Upper lobe of left lung (tissue), 6 donors: ENCODE data around the gene ZNF839. TPM values are rescaled to one million over a fixed set of nuclear protein-coding genes. Genes with fewer than 3 reads are reported as not detected.
A peak's percentile ranks its signal among the peaks of the same experiment; 100 is the strongest.

ENCODE experiments used
- ATAC-seq, 2 donors: fragments of 200-7000 bp; cut with Tn5 transposase; one replicate each; pipeline ENCODE4 v1.9.1; 2022; ENCODE audit warnings: mild to moderate bottlenecking in 2 of 2, moderate library complexity in 2 of 2; ENCODE audit not compliant: low FRiP score in 2 of 2
- DNase-seq, 2 donors: peaks; one replicate each; pipeline ENCODE4 v3.0.0-alpha.2; 2019 to 2020
- H3K27ac ChIP-seq, 4 donors: fragments of 200-600 bp; sonication (generic); one replicate each; pipeline ENCODE4 v1.5.1; 2016 to 2019
- H3K27me3 ChIP-seq, 4 donors: fragments of 200-600 bp; sonication (generic); one replicate each; pipeline ENCODE4 v1.5.1; 2017 to 2019
- H3K36me3 ChIP-seq, 4 donors: fragments of 200-600 bp; sonication (generic); one replicate each; pipeline ENCODE4 v1.5.1; 2016 to 2019
- H3K4me1 ChIP-seq, 4 donors: fragments of 200-600 bp; sonication (generic); one replicate each; pipeline ENCODE4 v1.5.1; 2018 to 2019
- H3K4me3 ChIP-seq, 4 donors: fragments of 200-600 bp; sonication (generic); one replicate each; pipeline ENCODE4 v1.5.1; 2017 to 2019; ENCODE audit warnings: mild to moderate bottlenecking in 2 of 4, moderate library complexity in 1 of 4
- H3K9me3 ChIP-seq, 4 donors: fragments of 200-600 bp; sonication (generic); one replicate each; pipeline ENCODE4 v1.5.1; 2018 to 2019
- CTCF ChIP-seq, 6 experiments: fragments of 450-650 bp in 4 of 6; fragments of 200-600 bp in 2 of 6; sonication (generic) in 2 of 6; IDR thresholded peaks; one replicate each; pipeline ENCODE4 v1.5.1; 2016 to 2019; ENCODE audit warnings: antibody characterized with exemption in 6 of 6
- EP300 ChIP-seq, 4 donors: sonication (generic); formaldehyde crosslinking; IDR thresholded peaks; one replicate each; pipeline ENCODE4 v1.5.1; 2017; ENCODE audit warnings: antibody characterized with exemption in 4 of 4, control low read depth in 2 of 4
- POLR2A ChIP-seq, 4 donors: fragments of 450-650 bp; IDR thresholded peaks; one replicate each; pipeline ENCODE4 v1.5.1; 2016 to 2017; ENCODE audit warnings: antibody characterized with exemption in 4 of 4, mild to moderate bottlenecking in 2 of 4
- POLR2AphosphoS5 ChIP-seq, 2 donors: sonication (generic); formaldehyde crosslinking; IDR thresholded peaks; one replicate each; pipeline ENCODE4 v1.5.1; 2017; ENCODE audit warnings: antibody characterized with exemption in 2 of 2
- WGBS, 2 donors: methylation state at CpG; one replicate each; pipeline ENCODE4 v1.1.5; 2017 to 2018; 5-methylcytosine and 5-hydroxymethylcytosine counted together
- total RNA-seq, 6 donors: library from RNA; depleted of rRNA in 4 of 6; stranded (reverse); fragments of >200 nt in 4 of 6; gene quantifications; one replicate each; pipeline versions ENCODE4 v1.1.0 to v1.2.1, GENCODE V29; 2016 to 2021
- donor health status: DM: no; HTN: no; CAD: no; lungs with moderate emphysema.
- donor health status: DM: no; HTN: yes; CAD: no; lungs with severe emphysema.

The ZNF839 gene
- total RNA-seq, 6 donors from 2014 or later = 8.7 to 37.7 (median 14.1) TPM

GRCh38 chr14:102316743-102317563, 2.6 kb upstream of the ZNF839 start:
- peak overlapping the region; percentile 72 to 87 (median 78) for H3K27ac ChIP-seq
- no peaks in the 10 kb centered on the region for H3K9me3 ChIP-seq
- no peaks in the 10 kb centered on the region for H3K27me3 ChIP-seq
- 1 to 3% methylated on average over 19 to 54 of the region's 54 CpGs for WGBS, 2 donors
- H3K36me3 ChIP-seq = no peaks in the 10 kb centered on the region
- DNase-seq = peak; percentile 96 to 100
- peak; percentile 90 for ATAC-seq
- TF ChIP-seq CTCF (IDR thresholded peaks at IDR 0.05) = peak; percentile 54 to 94 (median 88)
- no peak for TF ChIP-seq EP300 (IDR thresholded peaks at IDR 0.05)
- peak; percentile 54 to 69 for TF ChIP-seq POLR2AphosphoS5 (IDR thresholded peaks at IDR 0.05)
- TF ChIP-seq POLR2A (IDR thresholded peaks at IDR 0.05) = no peak
- peaks cover 35 to 50% (median 40%) of the 10 kb centered on the region in 4 donors for H3K4me1 ChIP-seq
- H3K4me3 ChIP-seq = peak overlapping the region; percentile 33 to 66 (median 50)

GRCh38 chr14:102317564-102318248, 1.8 kb upstream of the ZNF839 start:
- no peaks in the 10 kb centered on the region for H3K27me3 ChIP-seq
- TF ChIP-seq POLR2AphosphoS5 (IDR thresholded peaks at IDR 0.05) = no peak
- TF ChIP-seq CTCF (IDR thresholded peaks at IDR 0.05) = no peak
- TF ChIP-seq POLR2A (IDR thresholded peaks at IDR 0.05) = no peak
- TF ChIP-seq EP300 (IDR thresholded peaks at IDR 0.05) = no peak
- peak overlapping the region; percentile 72 to 87 (median 78) for H3K27ac ChIP-seq
- H3K4me1 ChIP-seq = peaks cover 35 to 53% (median 40%) of the 10 kb centered on the region in 4 donors
- ATAC-seq (no peak), DNase-seq (no peak)
- H3K4me3 ChIP-seq = peak overlapping the region; percentile 33 to 66 (median 50)
- WGBS, 2 donors = 46 to 47% methylated on average over 12 of the region's 12 CpGs
- H3K9me3 ChIP-seq = no peaks in the 10 kb centered on the region
- no peaks in the 10 kb centered on the region for H3K36me3 ChIP-seq

- Histone ChIP-seq H3K9me3 (no peaks in the 10 kb centered on the region), H3K4me1 (peaks cover 31 to 56% (median 36%) of the 10 kb centered on the region in 4 donors), H3K27me3 (no peaks in the 10 kb centered on the region), H3K36me3 (no peaks in the 10 kb centered on the region), H3K4me3 (peak overlapping the region; percentile 33 to 93 (median 80)), H3K27ac (peak overlapping the region; percentile 91 to 98 (median 94))
- WGBS, 2 donors = 62 to 66% methylated on average over 15 of the region's 15 CpGs
- DNase-seq (no peak), ATAC-seq (no peak)
- TF ChIP-seq CTCF (IDR thresholded peaks at IDR 0.05) (no peak), POLR2A (IDR thresholded peaks at IDR 0.05) (no peak), EP300 (IDR thresholded peaks at IDR 0.05) (no peak), POLR2AphosphoS5 (IDR thresholded peaks at IDR 0.05) (no peak)
Measured at GRCh38 chr14:102318781-102319276, 717 bp upstream of the ZNF839 start.

- peak overlapping the region; percentile 60 to 93 (median 80) for H3K4me3 ChIP-seq
- WGBS, 2 donors = 11 to 16% methylated on average over 10 to 18 of the region's 30 CpGs
- DNase-seq (peak in 1 of 2 donors; percentile 32), ATAC-seq (no peak)
- no peaks in the 10 kb centered on the region for H3K27me3 ChIP-seq
- TF ChIP-seq EP300 (IDR thresholded peaks at IDR 0.05) (no peak), POLR2A (IDR thresholded peaks at IDR 0.05) (peak in 1 of 4 donors; percentile 37)
- H3K36me3 ChIP-seq = no peaks in the 10 kb centered on the region
- H3K4me1 ChIP-seq = peaks cover 25 to 48% (median 30%) of the 10 kb centered on the region in 4 donors
- H3K27ac ChIP-seq = peak overlapping the region; percentile 91 to 98 (median 94)
- H3K9me3 ChIP-seq = no peaks in the 10 kb centered on the region
Measured at GRCh38 chr14:102320033-102320660, 601 bp downstream of the ZNF839 start.
